A549 (cell line): ENCODE measurements around the gene CECR2. TPM values are rescaled to one million over a fixed set of nuclear protein-coding genes. Genes with fewer than 3 reads are reported as not detected.

Experiments used
- ATAC-seq, 2 experiments: fragments of 200-7000 bp in 1 of 2; fragments of >200 bp in 1 of 2; cut with Nextera tagmentation in 1 of 2; cut with Tn5 transposase in 1 of 2; 3 replicates each; pipeline versions ENCODE4 v1.8.0 to v1.9.1; 2018 to 2020; ENCODE audit warnings: mild to moderate bottlenecking in 1 of 2, moderate library complexity in 1 of 2
- CTCF ChIA-PET: fragments of 300-600 bp; sonication (Branson Sonifier 250); formaldehyde crosslinking; extraction: SDS; loops from one replicate; lab custom pipeline; 2021; ENCODE audit warnings: antibody characterized with exemption, inconsistent platforms; lab: Yijun Ruan, JAX
- POLR2A ChIA-PET: fragments of 350-600 bp; formaldehyde crosslinking; extraction: SDS; loops from one replicate; lab custom pipeline; 2021; ENCODE audit warnings: antibody characterized with exemption, inconsistent platforms; lab: Yijun Ruan, JAX
- DNase-seq, 2 experiments: peaks; one replicate each; pipeline versions ENCODE4 v3.0.0 to v3.0.0-alpha.2; 2011 to 2016; ENCODE audit warnings: low read depth in 1 of 2, low spot score in 1 of 2
- FAIRE-seq: peaks from 2 replicates; lab custom pipeline; 2011; peaks lifted over from hg19 to GRCh38; lab: Jason Lieb, UNC
- H3K27ac ChIP-seq, 2 experiments: fragments of >200 bp; sonication (Bioruptor Twin); formaldehyde crosslinking; 3 replicates each; pipeline ENCODE4 v1.5.1; 2016 to 2017
- H3K4me1 ChIP-seq: fragments of >200 bp; sonication (Bioruptor Twin); formaldehyde crosslinking; 3 replicates; pipeline ENCODE4 v1.6.1; 2016
- H3K4me2 ChIP-seq: fragments of >200 bp; sonication (Bioruptor Twin); formaldehyde crosslinking; 3 replicates; pipeline ENCODE4 v1.6.1; 2016
- H3K4me3 ChIP-seq: fragments of >200 bp; sonication (Bioruptor Twin); formaldehyde crosslinking; 3 replicates; pipeline ENCODE4 v1.5.1; 2016
- H3K9me3 ChIP-seq: fragments of >200 bp; sonication (Bioruptor Twin); formaldehyde crosslinking; 3 replicates; pipeline ENCODE4 v1.6.1; 2016
- BCL3 ChIP-seq: fragments of >200 bp; sonication (Bioruptor Twin); formaldehyde crosslinking; IDR thresholded peaks from 3 replicates; pipeline ENCODE4 v1.6.1; 2016
- BHLHE40 ChIP-seq: IDR thresholded peaks from 2 replicates; pipeline ENCODE4 v1.6.1; 2012; ENCODE audit warnings: low read depth, low read length, inconsistent platforms
- E2F6 ChIP-seq: IDR thresholded peaks from 2 replicates; pipeline ENCODE4 v1.6.1; 2012; ENCODE audit warnings: low read depth, borderline replicate concordance
- EHMT2 ChIP-seq: fragments of 200-600 bp; sonication (generic); IDR thresholded peaks from 2 replicates; pipeline ENCODE4 v1.6.1; 2016; ENCODE audit warnings: antibody characterized with exemption, low read depth, mild to moderate bottlenecking, moderate library complexity
- EP300 ChIP-seq, 2 experiments: fragments of >200 bp; sonication (Bioruptor Twin); formaldehyde crosslinking; IDR thresholded peaks; 2 replicates in 1 of 2; 3 replicates in 1 of 2; pipeline ENCODE4 v1.6.1; 2016 to 2017
- FOSB ChIP-seq: fragments of 250-450 bp; sonication (Bioruptor Pico); IDR thresholded peaks from 2 replicates; pipeline ENCODE4 v1.5.0; 2020; ENCODE audit warnings: mild to moderate bottlenecking, moderate library complexity
- FOXS1 ChIP-seq: fragments of 250-450 bp; sonication (Bioruptor Pico); IDR thresholded peaks from 2 replicates; pipeline ENCODE4 v1.5.0; 2020; ENCODE audit warnings: mild to moderate bottlenecking, moderate library complexity
- GATA3 ChIP-seq: IDR thresholded peaks from 2 replicates; pipeline ENCODE4 v1.6.1; 2012; ENCODE audit warnings: borderline replicate concordance
- HES2 ChIP-seq: fragments of >200 bp; sonication (Bioruptor Twin); formaldehyde crosslinking; IDR thresholded peaks from 2 replicates; pipeline ENCODE4 v1.6.1; 2016
- HMGXB4 ChIP-seq: fragments of 250-450 bp; sonication (Bioruptor Pico); IDR thresholded peaks from 2 replicates; pipeline ENCODE4 v1.5.0; 2021; ENCODE audit warnings: mild to moderate bottlenecking, moderate library complexity, borderline replicate concordance
- HOXA7 ChIP-seq: fragments of 250-450 bp; sonication (Bioruptor Pico); IDR thresholded peaks from 2 replicates; pipeline ENCODE4 v1.5.0; 2020; ENCODE audit warnings: mild to moderate bottlenecking, moderate library complexity
- JUN ChIP-seq, 2 experiments: fragments of >200 bp; sonication (Bioruptor Twin); formaldehyde crosslinking; IDR thresholded peaks; 2 replicates in 1 of 2; 3 replicates in 1 of 2; pipeline ENCODE4 v1.6.1; 2016 to 2017
- KDM1A ChIP-seq: fragments of 200-600 bp; sonication (generic); IDR thresholded peaks from 2 replicates; pipeline ENCODE4 v1.6.1; 2016; ENCODE audit warnings: low read depth, mild to moderate bottlenecking
- KDM5A ChIP-seq: fragments of 200-600 bp; sonication (generic); IDR thresholded peaks from 2 replicates; pipeline ENCODE4 v1.6.1; 2016; ENCODE audit warnings: antibody characterized with exemption, mild to moderate bottlenecking
- MAFK ChIP-seq: fragments of 450-650 bp; IDR thresholded peaks from 2 replicates; pipeline ENCODE4 v1.6.1; 2014; ENCODE audit not compliant: partially characterized antibody
- MAZ ChIP-seq: fragments of 150-350 bp; IDR thresholded peaks from 2 replicates; pipeline ENCODE4 v1.6.1; 2014; ENCODE audit warnings: antibody characterized with exemption, low read depth, low read length, borderline replicate concordance
- NPAS2 ChIP-seq: fragments of 250-450 bp; sonication (Bioruptor Pico); IDR thresholded peaks from 2 replicates; pipeline ENCODE4 v1.8.0; 2022; ENCODE audit warnings: mild to moderate bottlenecking, moderate library complexity, borderline replicate concordance
- NR3C1 ChIP-seq: fragments of >200 bp; sonication (Bioruptor Twin); formaldehyde crosslinking; IDR thresholded peaks from 3 replicates; pipeline ENCODE4 v1.6.1; 2017
- PBX3 ChIP-seq: IDR thresholded peaks from 2 replicates; pipeline ENCODE4 v1.6.1; 2012
- POLR2A ChIP-seq: IDR thresholded peaks from 2 replicates; pipeline ENCODE4 v1.6.1; 2012; ENCODE audit warnings: mild to moderate bottlenecking, low read length
- POLR2AphosphoS2 ChIP-seq: conservative IDR thresholded peaks from 2 replicates; pipeline ENCODE4 v1.6.1; 2012; ENCODE audit warnings: low read length, improper control_type of control experiment, inconsistent platforms
- RARB ChIP-seq: fragments of 250-450 bp; sonication (Bioruptor Pico); IDR thresholded peaks from 2 replicates; pipeline ENCODE4 v1.8.0; 2021; ENCODE audit warnings: mild to moderate bottlenecking, moderate library complexity
- RCOR1 ChIP-seq: fragments of 150-350 bp; IDR thresholded peaks from 2 replicates; pipeline ENCODE4 v1.6.1; 2014; ENCODE audit warnings: antibody characterized with exemption, low read length, low read depth
- RNF2 ChIP-seq: fragments of 200-600 bp; sonication (generic); IDR thresholded peaks from 2 replicates; pipeline ENCODE4 v1.6.1; 2016; ENCODE audit warnings: low read depth, mild to moderate bottlenecking, antibody characterized with exemption, moderate library complexity, borderline replicate concordance
- SREBF2 ChIP-seq: fragments of 450-650 bp; IDR thresholded peaks from 2 replicates; pipeline ENCODE4 v1.6.1; 2014; ENCODE audit warnings: mild to moderate bottlenecking, moderate library complexity
- ZNF302 ChIP-seq: fragments of 250-450 bp; sonication (Bioruptor Pico); IDR thresholded peaks from 2 replicates; pipeline ENCODE4 v1.9.0; 2021; ENCODE audit warnings: inconsistent platforms, mild to moderate bottlenecking, moderate library complexity
- WGBS: methylation state at CpG from one replicate; pipeline ENCODE4 v1.1.6; 2017; ENCODE audit errors: missing lambda C conversion rate; 5-methylcytosine and 5-hydroxymethylcytosine counted together
- polyA plus RNA-seq, 4 experiments: library from polyadenylated mRNA; depleted of rRNA in 3 of 4; stranded (reverse); fragments of >200 nt; fragmentation: RNase III in 1 of 4; extraction: RNeasy Plus Mini Kit Qiagen cat#74134 plus additional on column Dnase treatment in 1 of 4; gene quantifications; 2 replicates in 3 of 4; 3 replicates in 1 of 4; pipeline ENCODE4 v1.2.3, GENCODE V29; 2011 to 2017

The CECR2 gene
- polyA plus RNA-seq, 2 of the 4 experiments (the other 2 are of a cell fraction): 0.01 to 0.06 TPM

GRCh38 chr22:17575151-17575550 is 205.9 kb downstream of the CECR2 start:
- no peak for ATAC-seq
- no peak overlapping the region for H3K4me3 ChIP-seq
- no peaks in the 10 kb centered on the region for H3K4me1 ChIP-seq
- no peak for DNase-seq
- POLR2A ChIA-PET: no interaction called here
- CTCF ChIA-PET: no interaction called here
- no peak overlapping the region for H3K4me2 ChIP-seq
- no peak overlapping the region for H3K27ac ChIP-seq
- H3K9me3 ChIP-seq: no peaks in the 10 kb centered on the region
- WGBS: 92% methylated on average over 5 of the region's 5 CpGs
- TF ChIP-seq BCL3 (no peak), JUN (IDR thresholded peaks at IDR 0.05) (no peak), PBX3 (no peak), NR3C1 (no peak), SREBF2 (no peak), GATA3 (no peak), KDM1A (no peak), RARB (CRISPR knock-in tag) (no peak)
- TF ChIP-seq, all 56 proteins: peak for 0
- no peak for FAIRE-seq

GRCh38 chr22:17575681-17576080 is 206.4 kb downstream of the CECR2 start:
- no peak for DNase-seq
- H3K4me2 ChIP-seq: no peak overlapping the region
- H3K27ac ChIP-seq: no peak overlapping the region
- CTCF ChIA-PET: interaction anchor here (0.6 kb wide), 1 partner anchor 69 kb away, joined by 3 read pairs; no protein-coding TSS in a partner anchor
- ATAC-seq: no peak
- TF ChIP-seq POLR2AphosphoS2: no peak
- no peak for TF ChIP-seq E2F6
- TF ChIP-seq HMGXB4 (CRISPR knock-in tag): no peak
- no peak for TF ChIP-seq KDM5A
- TF ChIP-seq NR3C1: no peak
- no peak for TF ChIP-seq MAFK
- no peaks in the 10 kb centered on the region for H3K9me3 ChIP-seq
- POLR2A ChIA-PET: no interaction called here
- H3K4me3 ChIP-seq: no peak overlapping the region
- FAIRE-seq: no peak
- 71% methylated on average over 4 of the region's 4 CpGs for WGBS
- H3K4me1 ChIP-seq: no peaks in the 10 kb centered on the region

- DNase-seq (no peak), FAIRE-seq (no peak), ATAC-seq (peak in 1 of 2 experiments; percentile 27; a peak in 1 of 6 replicates)
- ChIA-PET CTCF (interaction anchor here (1.2 kb wide), 1 partner anchor 18 kb away, joined by 4 read pairs; no protein-coding TSS in a partner anchor), POLR2A (no interaction called here)
- Histone ChIP-seq H3K9me3 (no peaks in the 10 kb centered on the region), H3K4me3 (no peak overlapping the region), H3K4me1 (no peaks in the 10 kb centered on the region), H3K4me2 (no peak overlapping the region), H3K27ac (no peak overlapping the region)
- WGBS: 69% methylated on average over 6 of the region's 6 CpGs
- TF ChIP-seq POLR2AphosphoS2: no peak
- TF ChIP-seq HOXA7 (CRISPR knock-in tag): no peak
- no peak for TF ChIP-seq EP300 (IDR thresholded peaks at IDR 0.05)
- TF ChIP-seq FOSB (CRISPR knock-in tag): no peak
- TF ChIP-seq ZNF302 (CRISPR knock-in tag): no peak
- TF ChIP-seq PBX3: no peak
- no peak for TF ChIP-seq BHLHE40
- TF ChIP-seq RNF2: no peak
- no peak for TF ChIP-seq MAFK
- no peak for TF ChIP-seq RCOR1
- no peak for TF ChIP-seq E2F6
- TF ChIP-seq FOXS1 (CRISPR knock-in tag): no peak
- no peak for TF ChIP-seq HMGXB4 (CRISPR knock-in tag)
- no peak for TF ChIP-seq POLR2A
- TF ChIP-seq HES2: no peak
- no peak for TF ChIP-seq EHMT2
- TF ChIP-seq MAZ: no peak
- TF ChIP-seq NPAS2 (CRISPR knock-in tag): no peak
Measured at GRCh38 chr22:17576470-17576869, 207.2 kb downstream of the CECR2 start.
